Peyer's patch (tissue), 4 donors: ENCODE results near the gene CEBPG. TPM values are rescaled to one million over a fixed set of nuclear protein-coding genes. Genes with fewer than 3 reads are reported as not detected.

Experiments used
- DNase-seq, 3 donors: peaks; one replicate each; pipeline ENCODE4 v3.0.0-alpha.2; 2017 to 2019
- H3K27ac ChIP-seq, 4 donors: fragments of 200-600 bp; sonication (generic); one replicate each; pipeline ENCODE4 v1.5.1; 2016 to 2019
- H3K27me3 ChIP-seq, 2 donors: fragments of 200-600 bp; sonication (generic); one replicate each; pipeline ENCODE4 v1.5.1; 2019
- H3K36me3 ChIP-seq, 3 donors: fragments of 200-600 bp; sonication (generic); one replicate each; pipeline ENCODE4 v1.5.1; 2016 to 2019
- H3K4me1 ChIP-seq, 4 donors: fragments of 200-600 bp; sonication (generic); one replicate each; pipeline ENCODE4 v1.5.1; 2016 to 2019
- H3K4me3 ChIP-seq, 4 donors: fragments of 200-600 bp; sonication (generic); 1 replicate in 3 of 4; 2 replicates in 1 of 4; pipeline ENCODE4 v1.5.1; 2016 to 2019; ENCODE audit warnings: mild to moderate bottlenecking in 1 of 4
- H3K9me3 ChIP-seq, 4 donors: fragments of 200-600 bp; sonication (generic); one replicate each; pipeline ENCODE4 v1.5.1; 2016 to 2019; ENCODE audit warnings: mild to moderate bottlenecking in 1 of 4
- POLR2A ChIP-seq, 2 donors: fragments of 450-650 bp; IDR thresholded peaks; one replicate each; pipeline ENCODE4 v1.5.1; 2017; ENCODE audit warnings: antibody characterized with exemption in 2 of 2, mild to moderate bottlenecking in 2 of 2, moderate library complexity in 2 of 2
- total RNA-seq, 4 donors: library from RNA; depleted of rRNA; stranded (reverse); fragments of >200 nt; gene quantifications; one replicate each; pipeline ENCODE4 v1.1.0, GENCODE V29; 2016
- TF ChIP-seq, protein P1 (sequence below), 6 experiments: fragments of 450-650 bp in 4 of 6; fragments of 200-600 bp in 2 of 6; sonication (generic) in 1 of 6; IDR thresholded peaks; one replicate each; pipeline ENCODE4 v1.5.1; 2017 to 2019; ENCODE audit warnings: antibody characterized with exemption in 6 of 6, mild to moderate bottlenecking in 3 of 6, moderate library complexity in 1 of 6

Gene CEBPG
- total RNA-seq, 4 donors from 2014 or later, result 33.0 to 75.5 (median 50.5) TPM

DNA sequence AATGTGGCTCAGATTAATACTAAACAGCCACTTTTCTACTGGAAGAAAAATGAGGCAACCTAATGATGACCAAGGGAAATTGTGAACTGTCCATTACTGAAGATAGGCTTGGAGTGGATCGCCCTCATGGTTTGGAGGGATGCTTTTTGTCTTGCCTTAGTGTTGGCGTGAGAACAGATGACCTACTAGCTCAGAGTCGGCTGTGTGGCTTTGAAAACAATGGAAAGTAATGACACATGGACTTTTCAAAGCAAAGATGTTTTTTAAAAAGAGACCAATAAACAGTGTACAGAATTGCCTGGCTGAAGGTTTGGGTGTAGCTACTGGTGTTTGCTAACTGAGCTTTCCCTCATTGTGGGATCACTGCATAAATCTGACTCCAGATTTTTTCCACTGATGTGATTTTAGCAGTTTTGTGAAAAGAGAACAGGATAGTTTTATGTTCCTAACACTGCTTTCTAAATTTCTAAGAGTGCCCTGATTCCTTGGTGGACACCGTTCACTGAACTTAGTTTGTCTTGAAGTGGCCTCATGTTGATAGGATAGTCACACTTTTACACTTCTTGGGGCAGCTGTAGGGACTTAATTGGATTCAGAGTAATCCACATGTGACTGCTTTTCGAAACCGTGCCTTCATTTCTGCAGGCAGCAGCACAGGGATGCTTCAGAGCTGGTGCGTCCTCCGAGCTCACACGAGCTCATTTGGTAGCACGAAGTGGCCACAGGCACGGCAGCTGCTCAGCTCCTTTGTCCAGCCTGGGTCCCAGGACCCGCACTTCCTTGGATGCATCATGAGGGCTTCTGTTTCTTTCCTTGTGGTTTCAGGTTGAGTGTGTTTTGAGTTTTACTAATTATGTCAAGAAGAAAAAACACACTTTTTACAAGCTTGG, 4.3 kb downstream of the CEBPG start:
- peak in 1 of 3 donors; percentile 40 for DNase-seq
- H3K4me1 ChIP-seq, result peaks cover 0 to 51% (median 4%) of the 10 kb centered on the region in 4 donors
- TF ChIP-seq, protein P1, sequence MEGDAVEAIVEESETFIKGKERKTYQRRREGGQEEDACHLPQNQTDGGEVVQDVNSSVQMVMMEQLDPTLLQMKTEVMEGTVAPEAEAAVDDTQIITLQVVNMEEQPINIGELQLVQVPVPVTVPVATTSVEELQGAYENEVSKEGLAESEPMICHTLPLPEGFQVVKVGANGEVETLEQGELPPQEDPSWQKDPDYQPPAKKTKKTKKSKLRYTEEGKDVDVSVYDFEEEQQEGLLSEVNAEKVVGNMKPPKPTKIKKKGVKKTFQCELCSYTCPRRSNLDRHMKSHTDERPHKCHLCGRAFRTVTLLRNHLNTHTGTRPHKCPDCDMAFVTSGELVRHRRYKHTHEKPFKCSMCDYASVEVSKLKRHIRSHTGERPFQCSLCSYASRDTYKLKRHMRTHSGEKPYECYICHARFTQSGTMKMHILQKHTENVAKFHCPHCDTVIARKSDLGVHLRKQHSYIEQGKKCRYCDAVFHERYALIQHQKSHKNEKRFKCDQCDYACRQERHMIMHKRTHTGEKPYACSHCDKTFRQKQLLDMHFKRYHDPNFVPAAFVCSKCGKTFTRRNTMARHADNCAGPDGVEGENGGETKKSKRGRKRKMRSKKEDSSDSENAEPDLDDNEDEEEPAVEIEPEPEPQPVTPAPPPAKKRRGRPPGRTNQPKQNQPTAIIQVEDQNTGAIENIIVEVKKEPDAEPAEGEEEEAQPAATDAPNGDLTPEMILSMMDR (IDR thresholded peaks at IDR 0.05), result no peak
- no peak for TF ChIP-seq POLR2A (IDR thresholded peaks at IDR 0.05)
- peak overlapping the region in 3 of 4 donors; percentile 98 to 99 (median 99) for H3K27ac ChIP-seq
- no peaks in the 10 kb centered on the region for H3K9me3 ChIP-seq
- H3K27me3 ChIP-seq, result no peaks in the 10 kb centered on the region
- H3K36me3 ChIP-seq, result peaks cover 0 to 12% (median 0%) of the 10 kb centered on the region in 3 donors
- H3K4me3 ChIP-seq, result peak overlapping the region in 1 of 4 donors; percentile 14

- peak overlapping the region in 1 of 4 donors; percentile 6 for H3K27ac ChIP-seq
- H3K4me3 ChIP-seq, result no peak overlapping the region
- H3K36me3 ChIP-seq, result peaks cover 0 to 12% (median 0%) of the 10 kb centered on the region in 3 donors
- peaks cover 0 to 51% (median 4%) of the 10 kb centered on the region in 4 donors for H3K4me1 ChIP-seq
- DNase-seq, result peak in 1 of 3 donors; percentile 18
- no peak for TF ChIP-seq POLR2A (IDR thresholded peaks at IDR 0.05)
- TF ChIP-seq, protein P1 (IDR thresholded peaks at IDR 0.05), result no peak
- H3K9me3 ChIP-seq, result no peaks in the 10 kb centered on the region
- no peaks in the 10 kb centered on the region for H3K27me3 ChIP-seq
These were observed 5.8 kb downstream of the CEBPG start for GRCh38 chr19:33379151-33379829.

- DNase-seq, result no peak
- Histone ChIP-seq H3K27ac (no peak overlapping the region), H3K4me3 (no peak overlapping the region), H3K4me1 (peaks cover 0 to 35% (median 1%) of the 10 kb centered on the region in 4 donors), H3K36me3 (peaks cover 0 to 12% (median 0%) of the 10 kb centered on the region in 3 donors), H3K9me3 (no peaks in the 10 kb centered on the region), H3K27me3 (no peaks in the 10 kb centered on the region)
- TF ChIP-seq POLR2A (IDR thresholded peaks at IDR 0.05), result no peak
- TF ChIP-seq, protein P1 (IDR thresholded peaks at IDR 0.05), result no peak
These were observed 7.6 kb downstream of the CEBPG start for GRCh38 chr19:33381101-33381500.

DNA sequence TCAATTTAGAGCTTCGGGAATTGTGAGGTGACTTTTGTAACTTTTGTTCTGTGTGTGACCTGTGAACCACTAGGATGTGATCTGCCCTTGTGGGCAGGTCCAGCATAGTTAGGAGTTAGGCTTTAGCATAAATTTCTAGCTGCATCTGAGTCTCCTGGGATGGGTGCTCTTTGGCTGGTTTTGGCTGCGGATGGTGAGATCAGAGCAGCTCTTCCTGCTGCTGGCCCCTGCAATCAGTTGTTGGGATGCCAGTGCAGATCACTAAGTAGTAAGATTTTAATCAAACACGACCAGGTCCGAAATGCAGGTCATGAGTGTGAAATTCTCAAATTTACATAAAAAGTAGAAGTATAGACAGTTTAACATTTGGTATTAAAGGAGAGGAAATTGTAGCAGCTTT, 8.5 kb downstream of the CEBPG start:
- Histone ChIP-seq H3K4me3 (no peak overlapping the region), H3K27me3 (no peaks in the 10 kb centered on the region), H3K27ac (no peak overlapping the region), H3K9me3 (no peaks in the 10 kb centered on the region), H3K36me3 (peaks cover 0 to 21% (median 0%) of the 10 kb centered on the region in 3 donors), H3K4me1 (peaks cover 0 to 27% (median 1%) of the 10 kb centered on the region in 4 donors)
- DNase-seq, result peak in 1 of 3 donors; percentile 21
- TF ChIP-seq, protein P1 (IDR thresholded peaks at IDR 0.05), result no peak
- no peak for TF ChIP-seq POLR2A (IDR thresholded peaks at IDR 0.05)

GRCh38 chr19:33382982-33383381, 9.5 kb downstream of the CEBPG start:
- peaks cover 0 to 17% (median 1%) of the 10 kb centered on the region in 4 donors for H3K4me1 ChIP-seq
- no peaks in the 10 kb centered on the region for H3K9me3 ChIP-seq
- TF ChIP-seq, protein P1 (IDR thresholded peaks at IDR 0.05), result no peak
- no peak for TF ChIP-seq POLR2A (IDR thresholded peaks at IDR 0.05)
- no peak for DNase-seq
- no peak overlapping the region for H3K4me3 ChIP-seq
- no peak overlapping the region for H3K27ac ChIP-seq
- H3K27me3 ChIP-seq, result no peaks in the 10 kb centered on the region
- peaks cover 0 to 31% (median 0%) of the 10 kb centered on the region in 3 donors for H3K36me3 ChIP-seq
